Uterus (tissue), 4 donors: ENCODE results near the gene ETV1. TPM values are rescaled to one million over a fixed set of nuclear protein-coding genes. Genes with fewer than 3 reads are reported as not detected.

Experiments used
- DNase-seq, 2 donors: peaks; one replicate each; pipeline ENCODE4 v3.0.0-alpha.2; 2019 to 2020
- H3K27ac ChIP-seq, 2 donors: fragments of 200-600 bp; sonication (generic); 1 replicate in 1 of 2; 2 replicates in 1 of 2; pipeline ENCODE4 v1.5.1; 2016 to 2018
- H3K27me3 ChIP-seq, 2 donors: fragments of 200-600 bp; sonication (generic); one replicate each; pipeline ENCODE4 v1.5.1; 2018 to 2019; ENCODE audit warnings: control low read depth in 1 of 2
- H3K36me3 ChIP-seq, 2 donors: fragments of 200-600 bp; sonication (generic); one replicate each; pipeline ENCODE4 v1.5.1; 2019; ENCODE audit warnings: control low read depth in 1 of 2
- H3K4me1 ChIP-seq, 2 donors: fragments of 200-600 bp; sonication (generic); one replicate each; pipeline ENCODE4 v1.5.1; 2018 to 2019; ENCODE audit warnings: control low read depth in 1 of 2
- H3K4me3 ChIP-seq, 2 donors: fragments of 200-600 bp; sonication (generic); 1 replicate in 1 of 2; 2 replicates in 1 of 2; pipeline ENCODE4 v1.5.1; 2018 to 2019; ENCODE audit warnings: mild to moderate bottlenecking in 1 of 2
- H3K9me3 ChIP-seq, 2 donors: fragments of 200-600 bp; sonication (generic); one replicate each; pipeline ENCODE4 v1.5.1; 2019; ENCODE audit warnings: control low read depth in 1 of 2
- CTCF ChIP-seq, 4 experiments: fragments of 200-600 bp in 2 of 4; fragments of 450-650 bp in 2 of 4; sonication (generic) in 2 of 4; IDR thresholded peaks; one replicate each; pipeline ENCODE4 v1.5.1; 2016 to 2019; ENCODE audit warnings: antibody characterized with exemption in 4 of 4, mild to moderate bottlenecking in 2 of 4, moderate library complexity in 1 of 4
- POLR2A ChIP-seq, 2 donors: fragments of 450-650 bp; IDR thresholded peaks; one replicate each; pipeline ENCODE4 v1.6.1; 2016; ENCODE audit warnings: antibody characterized with exemption in 2 of 2, mild to moderate bottlenecking in 1 of 2, moderate library complexity in 1 of 2
- intact Hi-C: fragments of 100-400 bp; cut with DNase I; formaldehyde crosslinking; loops from one replicate; pipeline ENCODE4 v1.15.1; 2023; ENCODE audit warnings: low total_unique reads
- total RNA-seq, 4 donors: library from RNA; depleted of rRNA in 3 of 4; stranded (reverse); fragments of >200 nt in 3 of 4; gene quantifications; one replicate each; pipeline versions ENCODE4 v1.1.0 to v1.2.4, GENCODE V29; 2014 to 2023
- donor health status: DM: yes; HTN: yes; CAD: no.

Gene ETV1
- total RNA-seq, 4 donors from 2014 or later, result 1.5 to 35.3 (median 5.2) TPM

- H3K4me3 ChIP-seq, result no peak overlapping the region
- intact Hi-C loops, result no loop called here
- TF ChIP-seq CTCF (IDR thresholded peaks at IDR 0.05) (no peak), POLR2A (IDR thresholded peaks at IDR 0.05) (no peak)
- H3K27me3 ChIP-seq, result no peaks in the 10 kb centered on the region
- no peak for DNase-seq
- no peaks in the 10 kb centered on the region for H3K9me3 ChIP-seq
- H3K36me3 ChIP-seq, result no peaks in the 10 kb centered on the region
- no peaks in the 10 kb centered on the region for H3K4me1 ChIP-seq
- no peak overlapping the region for H3K27ac ChIP-seq
These were observed 118.5 kb downstream of the ETV1 start for GRCh38 chr7:13871008-13871407.

GRCh38 chr7:13860734-13861133 lies 128.7 kb downstream of the ETV1 start:
- no peaks in the 10 kb centered on the region for H3K27me3 ChIP-seq
- intact Hi-C loops, result no loop called here
- TF ChIP-seq POLR2A (IDR thresholded peaks at IDR 0.05), result no peak
- TF ChIP-seq CTCF (IDR thresholded peaks at IDR 0.05), result no peak
- no peaks in the 10 kb centered on the region for H3K4me1 ChIP-seq
- no peak overlapping the region for H3K27ac ChIP-seq
- H3K36me3 ChIP-seq, result no peaks in the 10 kb centered on the region
- no peak overlapping the region for H3K4me3 ChIP-seq
- DNase-seq, result no peak
- no peaks in the 10 kb centered on the region for H3K9me3 ChIP-seq

DNA sequence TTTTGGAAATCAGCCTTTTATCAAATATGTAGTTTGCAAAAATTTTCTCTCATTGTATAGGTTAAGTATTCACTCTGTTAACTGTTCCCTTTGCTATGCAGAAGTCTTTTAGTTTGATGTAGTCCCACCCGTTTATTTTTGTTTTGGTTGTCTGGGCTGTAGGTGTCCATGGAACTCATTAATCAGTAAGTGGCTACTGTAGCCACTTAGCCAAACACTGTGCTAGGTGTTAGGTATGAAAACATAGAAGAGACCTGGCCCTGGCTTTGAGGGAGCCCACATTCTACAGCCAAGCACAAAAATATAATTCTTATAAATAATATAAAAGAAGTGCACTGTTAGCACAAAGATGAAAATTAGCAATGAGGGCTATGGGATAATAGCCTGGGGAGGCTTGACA lies 133.5 kb downstream of the ETV1 start:
- Histone ChIP-seq H3K9me3 (no peaks in the 10 kb centered on the region), H3K27ac (no peak overlapping the region), H3K36me3 (no peaks in the 10 kb centered on the region), H3K4me3 (no peak overlapping the region), H3K4me1 (no peaks in the 10 kb centered on the region), H3K27me3 (no peaks in the 10 kb centered on the region)
- no peak for DNase-seq
- intact Hi-C loops, result no loop called here
- no peak for TF ChIP-seq CTCF (IDR thresholded peaks at IDR 0.05)
- no peak for TF ChIP-seq POLR2A (IDR thresholded peaks at IDR 0.05)

DNA sequence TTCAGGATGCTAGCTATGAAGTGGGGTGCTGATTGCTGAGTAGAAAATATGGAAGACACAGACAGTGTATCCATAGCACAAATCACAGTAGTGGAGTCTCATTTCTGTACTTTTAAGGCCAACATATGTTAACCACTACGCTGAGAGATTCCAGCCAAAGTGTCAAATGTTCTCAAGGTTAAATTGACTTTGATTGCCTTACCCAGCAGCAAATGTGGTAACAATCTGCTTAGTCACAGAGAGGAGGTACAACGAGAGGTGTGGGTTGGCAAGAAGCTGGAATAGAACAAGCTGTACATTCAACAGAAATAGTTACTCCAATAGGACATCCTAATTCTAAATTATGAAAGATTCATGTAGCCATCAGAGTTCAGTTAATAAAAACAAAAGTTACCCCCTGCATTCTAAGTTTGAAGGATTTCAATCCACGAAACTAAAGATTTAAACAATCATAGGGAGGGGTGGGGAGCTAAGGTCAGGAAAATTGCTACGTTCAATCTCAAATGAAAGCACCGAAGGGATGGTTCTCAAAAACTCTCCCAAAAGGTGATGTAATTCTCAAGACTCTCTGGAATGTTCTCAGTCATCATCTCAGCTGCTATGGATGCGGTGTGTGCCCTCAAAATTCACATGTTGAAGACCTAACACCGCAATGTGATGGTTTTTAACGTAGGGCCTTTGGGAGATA lies 137.0 kb downstream of the ETV1 start:
- TF ChIP-seq POLR2A (IDR thresholded peaks at IDR 0.05) (no peak), CTCF (IDR thresholded peaks at IDR 0.05) (no peak)
- intact Hi-C loops, result no loop called here
- H3K36me3 ChIP-seq, result no peaks in the 10 kb centered on the region
- no peaks in the 10 kb centered on the region for H3K27me3 ChIP-seq
- no peak for DNase-seq
- H3K4me3 ChIP-seq, result no peak overlapping the region
- no peak overlapping the region for H3K27ac ChIP-seq
- no peaks in the 10 kb centered on the region for H3K4me1 ChIP-seq
- H3K9me3 ChIP-seq, result no peaks in the 10 kb centered on the region

GRCh38 chr7:13851736-13852135 lies 137.7 kb downstream of the ETV1 start:
- Histone ChIP-seq H3K4me1 (no peaks in the 10 kb centered on the region), H3K27me3 (no peaks in the 10 kb centered on the region), H3K9me3 (no peaks in the 10 kb centered on the region), H3K27ac (no peak overlapping the region), H3K4me3 (no peak overlapping the region), H3K36me3 (no peaks in the 10 kb centered on the region)
- TF ChIP-seq CTCF (IDR thresholded peaks at IDR 0.05) (no peak), POLR2A (IDR thresholded peaks at IDR 0.05) (no peak)
- intact Hi-C loops, result no loop called here
- DNase-seq, result no peak
